ENCODE measurements around the gene DNAI2. TPM values are rescaled to one million over a fixed set of nuclear protein-coding genes. Genes with fewer than 3 reads are reported as not detected.

The DNAI2 gene
- total and polyA plus RNA-seq, 7 experiments from 2014 or later: 0.15 to 1.8 (median 0.88) TPM; not detected in 1

- H3K27ac Mint-ChIP-seq: no peak overlapping the region
- H3K4me3 Mint-ChIP-seq: no peak overlapping the region
- ChIA-PET POLR2A (no interaction called here), CTCF (interaction anchor here (0.7 kb wide), 1 partner anchor 1711 kb away, joined by 3 read pairs; no protein-coding TSS in a partner anchor)
- H3K36me3 Mint-ChIP-seq: peaks cover 0 to 18% (median 0%) of the 10 kb centered on the region in 5 donors
- H3K9me3 Mint-ChIP-seq: no peaks in the 10 kb centered on the region
- no peaks in the 10 kb centered on the region for H3K27me3 Mint-ChIP-seq
- Histone ChIP-seq H3K9me3 (ENCODE audit: control insufficient read depth in 2 of 3, low read length in 3 of 3) (no peaks in the 10 kb centered on the region), H3K4me1 (ENCODE audit: control insufficient read depth in 2 of 2, insufficient read depth in 2 of 2, low read length in 2 of 2) (no peaks in the 10 kb centered on the region), H3K27me3 (ENCODE audit: control insufficient read depth in 2 of 2, insufficient read depth in 2 of 2, low read length in 2 of 2) (no peaks in the 10 kb centered on the region), H3K4me3 (ENCODE audit: low read length) (no peak overlapping the region), H3K27ac (ENCODE audit: low read depth, low read length) (no peak overlapping the region), H3K36me3 (ENCODE audit: control insufficient read depth in 2 of 3, insufficient read depth in 3 of 3, low read length in 3 of 3) (no peaks in the 10 kb centered on the region)
- intact Hi-C loops (cut with micrococcal nuclease): no loop called here
- ATAC-seq (no peak), DNase-seq (no peak)
- peaks cover 0 to under 1% (median 0%) of the 10 kb centered on the region in 7 donors for H3K4me1 Mint-ChIP-seq
Measured at GRCh38 chr17:74231928-74232907, 41.8 kb upstream of the DNAI2 start.

DNA sequence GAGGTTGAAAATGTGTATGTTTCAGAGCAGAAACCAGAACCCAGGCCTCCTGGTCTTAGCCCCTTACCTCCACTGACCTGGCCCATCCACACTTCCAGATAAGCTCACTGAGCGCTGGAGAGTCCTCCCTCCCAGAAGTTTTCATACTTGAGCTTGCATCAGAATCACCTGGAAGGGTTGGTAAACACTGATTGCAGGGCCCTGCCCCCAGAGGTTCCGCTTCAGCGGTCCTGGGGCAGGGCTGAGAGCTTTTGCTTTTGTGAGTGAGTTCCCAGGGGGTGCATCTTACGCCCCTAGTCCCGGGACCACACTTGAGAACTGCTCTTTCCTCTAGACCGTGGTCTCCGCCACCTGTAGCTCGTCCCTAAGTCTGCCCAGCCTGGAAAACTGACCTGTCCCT lies 40.1 kb upstream of the DNAI2 start:
- Histone ChIP-seq H3K4me3 (ENCODE audit: low read length) (no peak overlapping the region), H3K27ac (ENCODE audit: low read depth, low read length) (no peak overlapping the region), H3K4me1 (ENCODE audit: control insufficient read depth in 2 of 2, insufficient read depth in 2 of 2, low read length in 2 of 2) (no peaks in the 10 kb centered on the region), H3K9me3 (ENCODE audit: control insufficient read depth in 2 of 3, low read length in 3 of 3) (no peaks in the 10 kb centered on the region), H3K27me3 (ENCODE audit: control insufficient read depth in 2 of 2, insufficient read depth in 2 of 2, low read length in 2 of 2) (no peaks in the 10 kb centered on the region), H3K36me3 (ENCODE audit: control insufficient read depth in 2 of 3, insufficient read depth in 3 of 3, low read length in 3 of 3) (no peaks in the 10 kb centered on the region)
- Mint-ChIP-seq H3K4me1 (no peaks in the 10 kb centered on the region), H3K9me3 (no peaks in the 10 kb centered on the region), H3K36me3 (peaks cover 0 to 16% (median 0%) of the 10 kb centered on the region in 5 donors), H3K27ac (no peak overlapping the region), H3K4me3 (no peak overlapping the region), H3K27me3 (no peaks in the 10 kb centered on the region)
- intact Hi-C loops (cut with micrococcal nuclease): no loop called here
- no peak for DNase-seq
- POLR2A ChIA-PET: no interaction called here
- no peak for ATAC-seq
- CTCF ChIA-PET: no interaction called here

GRCh38 chr17:74234486-74234885 lies 39.5 kb upstream of the DNAI2 start:
- Mint-ChIP-seq H3K27me3 (no peaks in the 10 kb centered on the region), H3K27ac (no peak overlapping the region), H3K4me3 (no peak overlapping the region), H3K9me3 (no peaks in the 10 kb centered on the region), H3K4me1 (no peaks in the 10 kb centered on the region), H3K36me3 (peaks cover 0 to 11% (median under 1%) of the 10 kb centered on the region in 5 donors)
- no peak overlapping the region for H3K27ac ChIP-seq (ENCODE audit: low read depth, low read length)
- DNase-seq (no peak), ATAC-seq (no peak)
- no peaks in the 10 kb centered on the region for H3K36me3 ChIP-seq (ENCODE audit: control insufficient read depth in 2 of 3, insufficient read depth in 3 of 3, low read length in 3 of 3)
- no peak overlapping the region for H3K4me3 ChIP-seq (ENCODE audit: low read length)
- H3K27me3 ChIP-seq (ENCODE audit: control insufficient read depth in 2 of 2, insufficient read depth in 2 of 2, low read length in 2 of 2): no peaks in the 10 kb centered on the region
- H3K4me1 ChIP-seq (ENCODE audit: control insufficient read depth in 2 of 2, insufficient read depth in 2 of 2, low read length in 2 of 2): no peaks in the 10 kb centered on the region
- ChIA-PET POLR2A (no interaction called here), CTCF (no interaction called here)
- intact Hi-C loops (cut with micrococcal nuclease): no loop called here
- no peaks in the 10 kb centered on the region for H3K9me3 ChIP-seq (ENCODE audit: control insufficient read depth in 2 of 3, low read length in 3 of 3)

GRCh38 chr17:74235040-74235581 lies 38.9 kb upstream of the DNAI2 start:
- H3K36me3 ChIP-seq (ENCODE audit: control insufficient read depth in 2 of 3, insufficient read depth in 3 of 3, low read length in 3 of 3): no peaks in the 10 kb centered on the region
- CTCF ChIA-PET: no interaction called here
- H3K4me3 ChIP-seq (ENCODE audit: low read length): no peak overlapping the region

GRCh38 chr17:74235911-74236371 lies 38.1 kb upstream of the DNAI2 start:
- Mint-ChIP-seq H3K36me3 (peaks cover 0 to 11% (median 5%) of the 10 kb centered on the region in 5 donors), H3K9me3 (no peaks in the 10 kb centered on the region), H3K4me1 (no peaks in the 10 kb centered on the region), H3K27ac (no peak overlapping the region), H3K27me3 (no peaks in the 10 kb centered on the region), H3K4me3 (no peak overlapping the region)
- no peaks in the 10 kb centered on the region for H3K9me3 ChIP-seq (ENCODE audit: control insufficient read depth in 2 of 3, low read length in 3 of 3)
- H3K27ac ChIP-seq (ENCODE audit: low read depth, low read length): no peak overlapping the region
- no peaks in the 10 kb centered on the region for H3K36me3 ChIP-seq (ENCODE audit: control insufficient read depth in 2 of 3, insufficient read depth in 3 of 3, low read length in 3 of 3)
- H3K4me3 ChIP-seq (ENCODE audit: low read length): no peak overlapping the region
- ChIA-PET CTCF (no interaction called here), POLR2A (no interaction called here)
- H3K4me1 ChIP-seq (ENCODE audit: control insufficient read depth in 2 of 2, insufficient read depth in 2 of 2, low read length in 2 of 2): no peaks in the 10 kb centered on the region
- DNase-seq (no peak), ATAC-seq (no peak)
- H3K27me3 ChIP-seq (ENCODE audit: control insufficient read depth in 2 of 2, insufficient read depth in 2 of 2, low read length in 2 of 2): no peaks in the 10 kb centered on the region
- intact Hi-C loops (cut with micrococcal nuclease): no loop called here

More at GRCh38 chr17:74235040-74235581, 38.9 kb upstream of the DNAI2 start:
- peak overlapping the region in 2 of 9 donors; percentile 41 to 48 for H3K27ac Mint-ChIP-seq
- POLR2A ChIA-PET: no interaction called here
- no peaks in the 10 kb centered on the region for H3K9me3 Mint-ChIP-seq
- intact Hi-C loops (cut with micrococcal nuclease): no loop called here
- DNase-seq: no peak
- H3K27me3 Mint-ChIP-seq: no peaks in the 10 kb centered on the region
- Histone ChIP-seq H3K4me1 (ENCODE audit: control insufficient read depth in 2 of 2, insufficient read depth in 2 of 2, low read length in 2 of 2) (no peaks in the 10 kb centered on the region), H3K9me3 (ENCODE audit: control insufficient read depth in 2 of 3, low read length in 3 of 3) (no peaks in the 10 kb centered on the region), H3K27ac (ENCODE audit: low read depth, low read length) (no peak overlapping the region), H3K27me3 (ENCODE audit: control insufficient read depth in 2 of 2, insufficient read depth in 2 of 2, low read length in 2 of 2) (no peaks in the 10 kb centered on the region)
- ATAC-seq: peak; percentile 46
- H3K36me3 Mint-ChIP-seq: peaks cover 0 to 14% (median 5%) of the 10 kb centered on the region in 5 donors
- no peaks in the 10 kb centered on the region for H3K4me1 Mint-ChIP-seq
- no peak overlapping the region for H3K4me3 Mint-ChIP-seq

DNA sequence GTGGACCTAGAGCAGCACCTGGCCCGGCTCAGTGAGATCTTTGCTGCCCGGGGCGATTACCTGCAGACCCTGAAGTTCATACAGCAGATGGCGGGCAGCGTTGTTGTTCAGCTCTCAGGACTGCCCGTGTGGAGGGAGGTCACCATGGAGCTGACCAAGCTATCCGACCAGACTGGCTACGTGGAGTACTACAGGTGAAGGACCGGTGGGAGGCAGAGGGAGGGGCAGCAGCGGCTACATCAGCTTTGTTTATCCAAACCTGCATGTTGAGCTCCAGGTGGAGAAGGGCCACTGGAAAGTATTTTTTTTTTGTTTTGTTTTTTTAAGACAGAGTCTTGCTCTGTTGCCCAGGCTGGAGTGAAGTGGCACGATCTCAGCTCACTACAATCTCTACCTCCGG lies 36.7 kb upstream of the DNAI2 start:
- peaks cover 0 to 2% (median 0%) of the 10 kb centered on the region in 7 donors for H3K4me1 Mint-ChIP-seq
- DNase-seq: no peak
- no peaks in the 10 kb centered on the region for H3K27me3 Mint-ChIP-seq
- H3K9me3 Mint-ChIP-seq: no peaks in the 10 kb centered on the region
- H3K27ac Mint-ChIP-seq: no peak overlapping the region
- no peaks in the 10 kb centered on the region for H3K36me3 ChIP-seq (ENCODE audit: control insufficient read depth in 2 of 3, insufficient read depth in 3 of 3, low read length in 3 of 3)
- no peak overlapping the region for H3K27ac ChIP-seq (ENCODE audit: low read depth, low read length)
- no peak overlapping the region for H3K4me3 Mint-ChIP-seq
- no peak for ATAC-seq
- H3K27me3 ChIP-seq (ENCODE audit: control insufficient read depth in 2 of 2, insufficient read depth in 2 of 2, low read length in 2 of 2): no peaks in the 10 kb centered on the region
- intact Hi-C loops (cut with micrococcal nuclease): no loop called here
- POLR2A ChIA-PET: no interaction called here
- CTCF ChIA-PET: no interaction called here
- H3K36me3 Mint-ChIP-seq: peaks cover 0 to 5% (median 5%) of the 10 kb centered on the region in 5 donors
- H3K4me3 ChIP-seq (ENCODE audit: low read length): no peak overlapping the region
- H3K4me1 ChIP-seq (ENCODE audit: control insufficient read depth in 2 of 2, insufficient read depth in 2 of 2, low read length in 2 of 2): no peaks in the 10 kb centered on the region
- no peaks in the 10 kb centered on the region for H3K9me3 ChIP-seq (ENCODE audit: control insufficient read depth in 2 of 3, low read length in 3 of 3)
